GM21423 (cell line): Measurements from ENCODE around the gene JAG2.

Experiments used
- ATAC-seq: cut with Tn5 transposase; IDR thresholded peaks from one replicate; pipeline ENCODE4 v1.9.1; 2021; ENCODE audit warnings: mild to moderate bottlenecking, moderate library complexity; ENCODE audit not compliant: unreplicated experiment

JAG2 gene

GRCh38 chr14:105203701-105204100 is 35.1 kb upstream of the JAG2 start:
- no peak for ATAC-seq

GRCh38 chr14:105203057-105203531 is 34.5 kb upstream of the JAG2 start:
- no peak for ATAC-seq

GRCh38 chr14:105201925-105202513 is 33.4 kb upstream of the JAG2 start:
- ATAC-seq, result no peak

- ATAC-seq, result no peak
Measured at GRCh38 chr14:105201156-105201924, 32.8 kb upstream of the JAG2 start.

- no peak for ATAC-seq
Measured at GRCh38 chr14:105200641-105201040, 32.1 kb upstream of the JAG2 start.

- ATAC-seq, result no peak
Measured at GRCh38 chr14:105200074-105200473, 31.5 kb upstream of the JAG2 start.

GRCh38 chr14:105199093-105199492 is 30.5 kb upstream of the JAG2 start:
- no peak for ATAC-seq

GRCh38 chr14:105198588-105198987 is 30.0 kb upstream of the JAG2 start:
- no peak for ATAC-seq

GRCh38 chr14:105197211-105197641 is 28.6 kb upstream of the JAG2 start:
- no peak for ATAC-seq

- ATAC-seq, result no peak
Measured at GRCh38 chr14:105196265-105196960, 27.8 kb upstream of the JAG2 start.

GRCh38 chr14:105195522-105196264 is 27.1 kb upstream of the JAG2 start:
- no peak for ATAC-seq

GRCh38 chr14:105195051-105195450 is 26.5 kb upstream of the JAG2 start:
- no peak for ATAC-seq

- no peak for ATAC-seq
Measured at GRCh38 chr14:105193916-105194782, 25.6 kb upstream of the JAG2 start.

- ATAC-seq, result no peak
Measured at GRCh38 chr14:105192866-105193731, 24.5 kb upstream of the JAG2 start.

- ATAC-seq, result no peak
Measured at GRCh38 chr14:105187935-105188524, 19.5 kb upstream of the JAG2 start.

GRCh38 chr14:105187116-105187515 is 18.5 kb upstream of the JAG2 start:
- no peak for ATAC-seq

GRCh38 chr14:105185973-105186372 is 17.4 kb upstream of the JAG2 start:
- no peak for ATAC-seq

- ATAC-seq, result no peak
Measured at GRCh38 chr14:105185001-105185400, 16.4 kb upstream of the JAG2 start.

- no peak for ATAC-seq
Measured at GRCh38 chr14:105184461-105184860, 15.9 kb upstream of the JAG2 start.
